Epithelial cell of prostate (primary cell): ENCODE data around the gene CDCP1.
"Not testable (repeated sequence)": the region's sequence is repeated elsewhere in the genome, so short reads cannot be mapped to it uniquely, and the experiment has no call there.

ENCODE experiments used
- DNase-seq: peaks from one replicate; pipeline ENCODE4 v3.0.0-alpha.2; 2011; ENCODE audit warnings: low read depth, low spot score
- H3K27ac ChIP-seq: fragments of 450-650 bp; 2 replicates; pipeline ENCODE4 v1.5.1; 2017; ENCODE audit warnings: mild to moderate bottlenecking

The CDCP1 gene

GRCh38 chr3:45092132-45093031 is 53.8 kb downstream of the CDCP1 start:
- DNase-seq, result peak; percentile 76
- peak overlapping the region; percentile 91 for H3K27ac ChIP-seq

GRCh38 chr3:45090855-45091254 is 55.3 kb downstream of the CDCP1 start:
- DNase-seq, result no peak
- peak overlapping the region; percentile 91 for H3K27ac ChIP-seq

GRCh38 chr3:45088543-45089358 is 57.4 kb downstream of the CDCP1 start:
- DNase-seq, result peak; percentile 51
- H3K27ac ChIP-seq, result peak overlapping the region; percentile 91

- peak overlapping the region; percentile 91 for H3K27ac ChIP-seq
- no peak for DNase-seq
These were observed 59.0 kb downstream of the CDCP1 start for GRCh38 chr3:45087155-45087554.

GRCh38 chr3:45084820-45085816 is 61.1 kb downstream of the CDCP1 start:
- H3K27ac ChIP-seq, result no peak overlapping the region
- no peak for DNase-seq

GRCh38 chr3:45084361-45084760 is 61.8 kb downstream of the CDCP1 start:
- no peak for DNase-seq
- no peak overlapping the region for H3K27ac ChIP-seq

GRCh38 chr3:45083023-45083422 is 63.2 kb downstream of the CDCP1 start:
- DNase-seq, result no peak
- no peak overlapping the region for H3K27ac ChIP-seq

GRCh38 chr3:45082142-45082538 is 64.0 kb downstream of the CDCP1 start:
- H3K27ac ChIP-seq, result no peak overlapping the region
- DNase-seq, result no peak

GRCh38 chr3:45081506-45082141 is 64.6 kb downstream of the CDCP1 start:
- no peak for DNase-seq
- H3K27ac ChIP-seq, result no peak overlapping the region

- H3K27ac ChIP-seq, result no peak overlapping the region
- DNase-seq, result no peak
These were observed 65.4 kb downstream of the CDCP1 start for GRCh38 chr3:45080824-45081223.

- DNase-seq, result no peak
- H3K27ac ChIP-seq, result peak overlapping the region; percentile 10
These were observed 66.5 kb downstream of the CDCP1 start for GRCh38 chr3:45079715-45080114.

GRCh38 chr3:45078910-45079522 is 67.2 kb downstream of the CDCP1 start:
- DNase-seq, result no peak

GRCh38 chr3:45078256-45078655 is 67.9 kb downstream of the CDCP1 start:
- not testable (repeated sequence) for H3K27ac ChIP-seq, DNase-seq

More at GRCh38 chr3:45078910-45079522, 67.2 kb downstream of the CDCP1 start:
- peak overlapping the region; percentile 10 for H3K27ac ChIP-seq

GRCh38 chr3:45075821-45076625 is 70.2 kb downstream of the CDCP1 start:
- DNase-seq, result no peak
- no peak overlapping the region for H3K27ac ChIP-seq

- H3K27ac ChIP-seq, result no peak overlapping the region
- no peak for DNase-seq
These were observed 75.1 kb downstream of the CDCP1 start for GRCh38 chr3:45071075-45071474.

GRCh38 chr3:45067941-45068340 is 78.2 kb downstream of the CDCP1 start:
- no peak overlapping the region for H3K27ac ChIP-seq
- DNase-seq, result no peak

GRCh38 chr3:45067486-45067885 is 78.7 kb downstream of the CDCP1 start:
- H3K27ac ChIP-seq, result no peak overlapping the region
- no peak for DNase-seq

GRCh38 chr3:45066109-45066801 is 79.9 kb downstream of the CDCP1 start:
- DNase-seq, result no peak
- H3K27ac ChIP-seq, result no peak overlapping the region
